A549 (cell line): ENCODE measurements around the gene MLNR.

Experiments
- CTCF ChIP-seq: fragments of >200 bp; sonication (Bioruptor Twin); formaldehyde crosslinking; IDR thresholded peaks from 3 replicates; pipeline ENCODE4 v1.5.1; 2016
- EHMT2 ChIP-seq: fragments of 200-600 bp; sonication (generic); IDR thresholded peaks from 2 replicates; pipeline ENCODE4 v1.6.1; 2016; ENCODE audit warnings: antibody characterized with exemption, low read depth, mild to moderate bottlenecking, moderate library complexity
- HDAC2 ChIP-seq: fragments of 200-600 bp; sonication (generic); IDR thresholded peaks from 2 replicates; pipeline ENCODE4 v1.6.1; 2016
- NR3C1 ChIP-seq: fragments of >200 bp; sonication (Bioruptor Twin); formaldehyde crosslinking; IDR thresholded peaks from 3 replicates; pipeline ENCODE4 v1.6.1; 2017
- REST ChIP-seq: fragments of 200-600 bp; sonication (generic); IDR thresholded peaks from 2 replicates; pipeline ENCODE4 v1.6.1; 2016; ENCODE audit warnings: antibody characterized with exemption, mild to moderate bottlenecking, moderate library complexity

GRCh38 chr13:49183672-49184325, 36.3 kb upstream of the MLNR start:
- no peak for TF ChIP-seq HDAC2
- TF ChIP-seq CTCF: no peak
- TF ChIP-seq EHMT2: no peak
- no peak for TF ChIP-seq REST
- no peak for TF ChIP-seq NR3C1
